ENCODE data around the gene GDF2. TPM values are rescaled to one million over a fixed set of nuclear protein-coding genes. Genes with fewer than 3 reads are reported as not detected.
A peak's percentile ranks its signal among the peaks of the same experiment; 100 is the strongest.

The GDF2 gene
- total and polyA plus RNA-seq, 4 experiments from 2014 or later = not detected

DNA sequence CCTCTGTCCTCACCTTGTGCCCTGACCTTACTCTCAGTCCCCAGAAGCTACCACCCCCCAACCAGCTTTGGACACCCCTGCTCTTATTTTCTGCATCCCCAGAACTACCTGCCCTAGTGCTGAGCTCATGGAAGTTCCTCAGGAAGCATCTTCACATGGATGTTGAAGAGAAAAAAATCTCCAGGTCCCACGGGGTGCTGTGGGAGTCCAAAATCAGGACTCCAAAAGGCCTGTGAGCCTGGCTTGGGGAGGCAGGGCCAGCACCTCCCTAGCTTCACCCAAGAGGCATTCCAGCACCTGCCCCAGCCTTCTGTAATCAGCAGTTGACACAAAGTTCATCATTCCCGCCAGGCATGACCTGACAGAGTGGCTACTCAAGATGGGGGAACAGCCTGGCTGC lies 43.0 kb upstream of the GDF2 start:
- H3K27me3 Mint-ChIP-seq = no peaks in the 10 kb centered on the region
- Histone ChIP-seq H3K27ac (ENCODE audit: low read depth, low read length) (no peak overlapping the region), H3K9me3 (ENCODE audit: control insufficient read depth in 1 of 2, low read length in 2 of 2) (no peaks in the 10 kb centered on the region), H3K27me3 (ENCODE audit: insufficient read depth, low read length) (no peaks in the 10 kb centered on the region), H3K4me3 (ENCODE audit: low read length in 2 of 2) (no peak overlapping the region), H3K4me1 (ENCODE audit: insufficient read depth, low read length) (peaks cover 26% of the 10 kb centered on the region), H3K36me3 (ENCODE audit: insufficient read depth, low read length) (no peaks in the 10 kb centered on the region)
- peaks cover 13 to 33% (median 21%) of the 10 kb centered on the region in 4 donors for H3K4me1 Mint-ChIP-seq
- CTCF ChIA-PET (ENCODE audit: partially characterized antibody) = interaction anchor here (4.4 kb wide), 1 partner anchor 232 kb away, joined by 17 read pairs; no protein-coding TSS in a partner anchor
- no peaks in the 10 kb centered on the region for H3K36me3 Mint-ChIP-seq
- intact Hi-C loops (cut with micrococcal nuclease) = no loop called here
- no peaks in the 10 kb centered on the region for H3K9me3 Mint-ChIP-seq
- DNase-seq = no peak
- POLR2A ChIA-PET (ENCODE audit: partially characterized antibody) = interaction anchor here (2.5 to 2.7 kb wide), 2 partner anchors 7 to 32 kb away, joined by 8 to 9 read pairs; no protein-coding TSS in a partner anchor
- H3K4me3 Mint-ChIP-seq = peak overlapping the region in 1 of 8 donors; percentile 26
- peak overlapping the region in 1 of 7 donors; percentile 30 for H3K27ac Mint-ChIP-seq

DNA sequence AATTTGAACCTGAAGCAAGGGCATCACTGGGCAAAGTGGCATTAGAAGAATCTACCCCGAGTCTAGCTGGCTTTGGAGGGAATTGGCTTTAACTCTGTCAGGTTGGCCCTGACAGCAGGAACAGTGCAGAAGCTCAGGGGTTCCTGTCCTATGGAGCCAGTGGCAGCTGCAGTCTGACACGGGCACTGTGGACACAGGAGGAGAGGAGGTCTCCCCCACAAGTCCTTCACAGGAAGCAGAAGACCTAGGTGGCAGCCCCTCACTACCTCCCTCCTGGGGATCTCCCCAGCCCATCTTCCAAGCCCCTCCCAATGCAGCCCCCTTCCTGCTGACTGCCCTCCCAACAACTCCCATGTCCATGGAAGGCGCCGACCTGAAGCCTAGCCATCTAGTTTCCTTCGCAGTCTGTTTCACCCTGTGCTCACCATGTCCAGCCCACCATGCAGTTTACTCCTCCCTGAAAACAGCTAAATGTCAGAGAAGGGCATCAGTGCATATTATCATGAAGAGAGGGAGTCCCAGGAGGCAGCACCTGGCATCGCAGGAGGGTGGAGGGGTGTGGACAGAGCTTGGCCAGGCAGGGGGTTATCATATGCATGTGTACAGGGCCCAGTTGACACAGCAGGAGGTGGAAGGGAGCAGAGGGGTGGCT lies 40.1 kb upstream of the GDF2 start:
- peaks cover 26 to 46% (median 35%) of the 10 kb centered on the region in 4 donors for H3K4me1 Mint-ChIP-seq
- H3K27me3 ChIP-seq (ENCODE audit: insufficient read depth, low read length) = no peaks in the 10 kb centered on the region
- no peaks in the 10 kb centered on the region for H3K36me3 Mint-ChIP-seq
- H3K4me1 ChIP-seq (ENCODE audit: insufficient read depth, low read length) = peaks cover 36% of the 10 kb centered on the region
- intact Hi-C loops (cut with micrococcal nuclease) = no loop called here
- ChIA-PET CTCF (ENCODE audit: partially characterized antibody) (interaction anchor here (1.0 to 1.7 kb wide), 3 partner anchors 9 to 29 kb away, joined by 3 read pairs; no protein-coding TSS in a partner anchor), POLR2A (ENCODE audit: partially characterized antibody) (interaction anchor here (1.1 kb wide), 1 partner anchor 65 kb away, joined by 3 read pairs; no protein-coding TSS in a partner anchor)
- no peaks in the 10 kb centered on the region for H3K9me3 Mint-ChIP-seq
- no peak overlapping the region for H3K4me3 ChIP-seq (ENCODE audit: low read length in 2 of 2)
- no peak overlapping the region for H3K27ac Mint-ChIP-seq
- H3K27me3 Mint-ChIP-seq = no peaks in the 10 kb centered on the region
- DNase-seq = no peak
- H3K9me3 ChIP-seq (ENCODE audit: control insufficient read depth in 1 of 2, low read length in 2 of 2) = no peaks in the 10 kb centered on the region
- no peak overlapping the region for H3K27ac ChIP-seq (ENCODE audit: low read depth, low read length)
- no peaks in the 10 kb centered on the region for H3K36me3 ChIP-seq (ENCODE audit: insufficient read depth, low read length)
- no peak overlapping the region for H3K4me3 Mint-ChIP-seq

GRCh38 chr10:47282657-47283018 lies 39.6 kb upstream of the GDF2 start:
- H3K36me3 ChIP-seq (ENCODE audit: insufficient read depth, low read length) = no peaks in the 10 kb centered on the region
- Mint-ChIP-seq H3K4me1 (peaks cover 21 to 45% (median 33%) of the 10 kb centered on the region in 4 donors), H3K27me3 (no peaks in the 10 kb centered on the region), H3K36me3 (no peaks in the 10 kb centered on the region), H3K4me3 (no peak overlapping the region), H3K9me3 (no peaks in the 10 kb centered on the region), H3K27ac (no peak overlapping the region)
- ChIA-PET CTCF (ENCODE audit: partially characterized antibody) (interaction anchor here (0.7 to 1.7 kb wide), 4 partner anchors 10 to 29 kb away, joined by 3 read pairs; no protein-coding TSS in a partner anchor), POLR2A (ENCODE audit: partially characterized antibody) (no interaction called here)
- peaks cover 34% of the 10 kb centered on the region for H3K4me1 ChIP-seq (ENCODE audit: insufficient read depth, low read length)
- intact Hi-C loops (cut with micrococcal nuclease) = no loop called here
- no peak overlapping the region for H3K4me3 ChIP-seq (ENCODE audit: low read length in 2 of 2)
- no peak for DNase-seq
- no peak overlapping the region for H3K27ac ChIP-seq (ENCODE audit: low read depth, low read length)
- no peaks in the 10 kb centered on the region for H3K27me3 ChIP-seq (ENCODE audit: insufficient read depth, low read length)
- no peaks in the 10 kb centered on the region for H3K9me3 ChIP-seq (ENCODE audit: control insufficient read depth in 1 of 2, low read length in 2 of 2)

DNA sequence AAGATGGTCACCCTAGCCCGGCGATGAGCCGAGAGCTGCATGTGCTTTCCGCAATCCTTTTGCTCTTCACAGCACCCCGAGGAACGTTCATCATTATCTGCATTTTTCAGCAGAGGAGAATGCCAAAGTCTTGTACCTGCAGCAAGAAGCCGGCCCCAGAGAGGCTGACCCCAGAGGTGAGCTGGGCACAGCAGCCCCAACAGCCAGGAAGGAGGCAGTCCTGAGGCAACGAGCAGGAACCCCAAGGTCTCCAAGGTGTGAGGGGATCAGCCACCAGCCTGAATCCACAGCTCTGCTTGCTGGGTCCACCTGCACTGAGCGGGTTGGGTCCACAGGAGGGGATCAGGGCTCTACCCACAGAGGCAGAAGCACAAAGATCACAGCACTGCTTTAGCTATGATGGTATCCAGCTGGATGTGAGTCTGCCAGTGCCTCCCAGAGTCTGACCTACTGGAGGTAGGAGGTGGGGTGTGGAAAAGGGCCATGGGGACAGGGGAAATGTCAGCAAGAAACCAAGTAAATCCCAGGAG lies 39.1 kb upstream of the GDF2 start:
- Histone ChIP-seq H3K4me3 (ENCODE audit: low read length in 2 of 2) (no peak overlapping the region), H3K4me1 (ENCODE audit: insufficient read depth, low read length) (peaks cover 29% of the 10 kb centered on the region), H3K36me3 (ENCODE audit: insufficient read depth, low read length) (no peaks in the 10 kb centered on the region), H3K27ac (ENCODE audit: low read depth, low read length) (no peak overlapping the region), H3K9me3 (ENCODE audit: control insufficient read depth in 1 of 2, low read length in 2 of 2) (no peaks in the 10 kb centered on the region), H3K27me3 (ENCODE audit: insufficient read depth, low read length) (no peaks in the 10 kb centered on the region)
- no peak for DNase-seq
- Mint-ChIP-seq H3K9me3 (no peaks in the 10 kb centered on the region), H3K4me3 (no peak overlapping the region), H3K36me3 (no peaks in the 10 kb centered on the region), H3K27me3 (no peaks in the 10 kb centered on the region), H3K4me1 (peaks cover 20 to 40% (median 31%) of the 10 kb centered on the region in 4 donors), H3K27ac (no peak overlapping the region)
- CTCF ChIA-PET (ENCODE audit: partially characterized antibody) = interaction anchor here (0.7 to 1.7 kb wide), 3 partner anchors 11 to 29 kb away, joined by 3 read pairs; no protein-coding TSS in a partner anchor
- intact Hi-C loops (cut with micrococcal nuclease) = no loop called here
- POLR2A ChIA-PET (ENCODE audit: partially characterized antibody) = no interaction called here

GRCh38 chr10:47283848-47284247 lies 38.4 kb upstream of the GDF2 start:
- Mint-ChIP-seq H3K4me1 (peaks cover 20 to 35% (median 29%) of the 10 kb centered on the region in 4 donors), H3K9me3 (no peaks in the 10 kb centered on the region), H3K36me3 (no peaks in the 10 kb centered on the region), H3K4me3 (no peak overlapping the region), H3K27me3 (no peaks in the 10 kb centered on the region), H3K27ac (peak overlapping the region in 3 of 7 donors; percentile 22 to 85 (median 54))
- ChIA-PET POLR2A (ENCODE audit: partially characterized antibody) (no interaction called here), CTCF (ENCODE audit: partially characterized antibody) (interaction anchor here (1.3 to 1.7 kb wide), 2 partner anchors 11 to 28 kb away, joined by 3 to 4 read pairs; no protein-coding TSS in a partner anchor)
- Histone ChIP-seq H3K27me3 (ENCODE audit: insufficient read depth, low read length) (no peaks in the 10 kb centered on the region), H3K4me1 (ENCODE audit: insufficient read depth, low read length) (peaks cover 25% of the 10 kb centered on the region), H3K36me3 (ENCODE audit: insufficient read depth, low read length) (no peaks in the 10 kb centered on the region), H3K9me3 (ENCODE audit: control insufficient read depth in 1 of 2, low read length in 2 of 2) (no peaks in the 10 kb centered on the region), H3K4me3 (ENCODE audit: low read length in 2 of 2) (no peak overlapping the region), H3K27ac (ENCODE audit: low read depth, low read length) (no peak overlapping the region)
- no peak for DNase-seq
- intact Hi-C loops (cut with micrococcal nuclease) = no loop called here

GRCh38 chr10:47285381-47286115 lies 36.7 kb upstream of the GDF2 start:
- Histone ChIP-seq H3K9me3 (ENCODE audit: control insufficient read depth in 1 of 2, low read length in 2 of 2) (no peaks in the 10 kb centered on the region), H3K36me3 (ENCODE audit: insufficient read depth, low read length) (no peaks in the 10 kb centered on the region), H3K27me3 (ENCODE audit: insufficient read depth, low read length) (no peaks in the 10 kb centered on the region), H3K4me3 (ENCODE audit: low read length in 2 of 2) (no peak overlapping the region), H3K27ac (ENCODE audit: low read depth, low read length) (no peak overlapping the region), H3K4me1 (ENCODE audit: insufficient read depth, low read length) (peaks cover 25% of the 10 kb centered on the region)
- H3K4me3 Mint-ChIP-seq = peak overlapping the region in 5 of 8 donors; percentile 10 to 72 (median 31)
- CTCF ChIA-PET (ENCODE audit: partially characterized antibody) = interaction anchor here (0.9 to 1.9 kb wide), 3 partner anchors 12 to 26 kb away, joined by 4 to 8 read pairs (median 4); no protein-coding TSS in a partner anchor
- peak overlapping the region in 5 of 7 donors; percentile 26 to 83 (median 72) for H3K27ac Mint-ChIP-seq
- POLR2A ChIA-PET (ENCODE audit: partially characterized antibody) = interaction anchor here (1.7 to 2.2 kb wide), 2 partner anchors 8 to 25 kb away, joined by 9 read pairs; no protein-coding TSS in a partner anchor
- H3K27me3 Mint-ChIP-seq = no peaks in the 10 kb centered on the region
- peaks cover 20 to 31% (median 27%) of the 10 kb centered on the region in 4 donors for H3K4me1 Mint-ChIP-seq
- intact Hi-C loops (cut with micrococcal nuclease) = no loop called here
- no peaks in the 10 kb centered on the region for H3K36me3 Mint-ChIP-seq
- DNase-seq = no peak
- H3K9me3 Mint-ChIP-seq = no peaks in the 10 kb centered on the region

- Histone ChIP-seq H3K27ac (ENCODE audit: low read depth, low read length) (no peak overlapping the region), H3K36me3 (ENCODE audit: insufficient read depth, low read length) (no peaks in the 10 kb centered on the region), H3K4me3 (ENCODE audit: low read length in 2 of 2) (no peak overlapping the region), H3K27me3 (ENCODE audit: insufficient read depth, low read length) (no peaks in the 10 kb centered on the region), H3K4me1 (ENCODE audit: insufficient read depth, low read length) (peaks cover 25% of the 10 kb centered on the region), H3K9me3 (ENCODE audit: control insufficient read depth in 1 of 2, low read length in 2 of 2) (no peaks in the 10 kb centered on the region)
- H3K27ac Mint-ChIP-seq = peak overlapping the region in 6 of 7 donors; percentile 39 to 83 (median 78)
- no peaks in the 10 kb centered on the region for H3K36me3 Mint-ChIP-seq
- CTCF ChIA-PET (ENCODE audit: partially characterized antibody) = interaction anchor here (0.9 to 1.9 kb wide), 3 partner anchors 11 to 261 kb away, joined by 3 to 8 read pairs (median 4); no protein-coding TSS in a partner anchor
- H3K4me1 Mint-ChIP-seq = peaks cover 20 to 34% (median 27%) of the 10 kb centered on the region in 4 donors
- peak overlapping the region in 3 of 8 donors; percentile 3 to 50 (median 24) for H3K4me3 Mint-ChIP-seq
- POLR2A ChIA-PET (ENCODE audit: partially characterized antibody) = interaction anchor here (1.1 to 2.2 kb wide), 3 partner anchors 8 to 120 kb away, joined by 3 to 9 read pairs (median 9); no protein-coding TSS in a partner anchor
- DNase-seq = no peak
- intact Hi-C loops (cut with micrococcal nuclease) = no loop called here
- no peaks in the 10 kb centered on the region for H3K9me3 Mint-ChIP-seq
- no peaks in the 10 kb centered on the region for H3K27me3 Mint-ChIP-seq
These were observed 36.1 kb upstream of the GDF2 start for GRCh38 chr10:47286116-47286505.
